ENCODE results near the gene SYNPO.

The SYNPO gene

GRCh38 chr5:150640311-150641005, at the start of gene SYNPO:
Gene SYNPO (plus strand): TSS chr5:150640660. CDS start chr5:150648276, 7,616 bp downstream.
- peak; percentile 57 to 81 for DNase-seq

GRCh38 chr5:150590979-150591695, 49.3 kb upstream of the SYNPO start:
- DNase-seq = no peak

- DNase-seq = no peak
Measured at GRCh38 chr5:150593593-150593992, 46.9 kb upstream of the SYNPO start.

- DNase-seq = no peak
Measured at GRCh38 chr5:150593996-150594395, 46.5 kb upstream of the SYNPO start.

- no peak for DNase-seq
Measured at GRCh38 chr5:150595466-150596031, 44.9 kb upstream of the SYNPO start.

GRCh38 chr5:150596313-150596712, 44.1 kb upstream of the SYNPO start:
- no peak for DNase-seq

GRCh38 chr5:150596826-150597225, 43.6 kb upstream of the SYNPO start:
- DNase-seq = no peak

- no peak for DNase-seq
Measured at GRCh38 chr5:150598006-150598405, 42.5 kb upstream of the SYNPO start.

GRCh38 chr5:150598821-150599273, 41.6 kb upstream of the SYNPO start:
- DNase-seq = no peak

- DNase-seq = no peak
Measured at GRCh38 chr5:150599281-150599680, 41.2 kb upstream of the SYNPO start.

- no peak for DNase-seq
Measured at GRCh38 chr5:150599917-150600511, 40.4 kb upstream of the SYNPO start.

GRCh38 chr5:150600616-150601490, 39.6 kb upstream of the SYNPO start:
- DNase-seq = no peak

GRCh38 chr5:150601491-150602345, 38.7 kb upstream of the SYNPO start:
- DNase-seq = no peak

GRCh38 chr5:150603052-150603451, 37.4 kb upstream of the SYNPO start:
- no peak for DNase-seq

- DNase-seq = no peak
Measured at GRCh38 chr5:150603491-150603890, 37.0 kb upstream of the SYNPO start.

GRCh38 chr5:150604010-150604409, 36.5 kb upstream of the SYNPO start:
- no peak for DNase-seq

- DNase-seq = no peak
Measured at GRCh38 chr5:150604894-150605440, 35.5 kb upstream of the SYNPO start.

- DNase-seq = no peak
Measured at GRCh38 chr5:150605546-150605945, 34.9 kb upstream of the SYNPO start.

- DNase-seq = no peak
Measured at GRCh38 chr5:150606476-150606875, 34.0 kb upstream of the SYNPO start.

- DNase-seq = no peak
Measured at GRCh38 chr5:150607105-150607504, 33.4 kb upstream of the SYNPO start.

GRCh38 chr5:150607991-150608390, 32.5 kb upstream of the SYNPO start:
- no peak for DNase-seq

Data from SW 1271 (cell line).